GM12878 (cell line): Measurements from ENCODE around the gene MYL6B. TPM values are rescaled to one million over a fixed set of nuclear protein-coding genes. Genes with fewer than 3 reads are reported as not detected.
A peak's percentile ranks its signal among the peaks of the same experiment; 100 is the strongest.

ENCODE experiments used
- EED ChIP-seq: sonication (generic); IDR thresholded peaks from 2 replicates; pipeline ENCODE4 v1.6.1; 2016; ENCODE audit warnings: antibody characterized with exemption, low read depth
- MLLT1 ChIP-seq: fragments of 450-650 bp; IDR thresholded peaks from 2 replicates; pipeline ENCODE4 v1.6.1; 2016; ENCODE audit warnings: mild to moderate bottlenecking
- NKRF ChIP-seq: fragments of 450-650 bp; conservative IDR thresholded peaks from 2 replicates; pipeline ENCODE4 v1.6.1; 2017; ENCODE audit warnings: mild to moderate bottlenecking, moderate library complexity
- PKNOX1 ChIP-seq: fragments of 450-650 bp; IDR thresholded peaks from 2 replicates; pipeline ENCODE4 v1.6.1; 2016; ENCODE audit warnings: mild to moderate bottlenecking
- POLR2AphosphoS2 ChIP-seq: IDR thresholded peaks from 2 replicates; pipeline ENCODE4 v1.6.1; 2011; ENCODE audit warnings: low read depth, mild to moderate bottlenecking, low read length, improper control_type of control experiment, moderate library complexity
- SPI1 ChIP-seq: IDR thresholded peaks from 2 replicates; pipeline ENCODE4 v1.6.1; 2011; ENCODE audit warnings: low read depth, mild to moderate bottlenecking, low read length, moderate library complexity, borderline replicate concordance; ENCODE audit not compliant: insufficient read depth
- polyA plus RNA-seq, 11 experiments: library from polyadenylated mRNA; depleted of rRNA in 4 of 11; unstranded in 6 of 11; stranded (reverse) in 5 of 11; fragments of >200 nt; fragmentation: Nextera tagmentation in 4 of 11; fragmentation: Illumina TruSeq in 1 of 11; extraction: Ambion mirVana in 4 of 11; extraction: Trizol in 1 of 11; gene quantifications; 1 replicate in 1 of 11; 2 replicates in 10 of 11; pipeline versions ENCODE4 v1.2.1 to v1.2.3, GENCODE V29; 2011 to 2016; ENCODE audit warnings: inconsistent platforms in 2 of 11, missing spikeins in 2 of 11, low read depth in 1 of 11
- total RNA-seq, 4 experiments: library from RNA; depleted of rRNA in 3 of 4; stranded (reverse); fragments of >200 nt in 3 of 4; fragmentation: Illumina TruSeq in 1 of 4; extraction: Trizol in 1 of 4; gene quantifications; 2 replicates each; pipeline versions ENCODE4 v1.2.1 to v1.2.3, GENCODE V29; 2013 to 2021

The MYL6B gene
- total and polyA plus RNA-seq, 10 of the 15 experiments (the other 5 are each of a cell fraction or from before 2014, with no cell fraction given), result 75.5 to 153 (median 114) TPM

- TF ChIP-seq NKRF, result peak; percentile 35; the same call in 1 of the 2 replicates
- peak; percentile 48; the same call in 1 of the 2 replicates for TF ChIP-seq SPI1
- peak; percentile 90 for TF ChIP-seq MLLT1
- peak; percentile 20; the same call in 1 of the 2 replicates for TF ChIP-seq EED
- TF ChIP-seq PKNOX1, result peak; percentile 79
- no peak for TF ChIP-seq POLR2AphosphoS2
- TF ChIP-seq, all 136 proteins: peak for 26
Measured at GRCh38 chr12:56157201-56158028, 5.0 kb downstream of the MYL6B start (continued).
